GM19238 (cell line): ENCODE data around the gene CAMKK2.
"Not testable (repeated sequence)": the region's sequence is repeated elsewhere in the genome, so short reads cannot be mapped to it uniquely, and the experiment has no call there.

ENCODE experiments used
- DNase-seq: peaks from one replicate; pipeline ENCODE4 v3.0.0; 2011; ENCODE audit warnings: low spot score; ENCODE audit not compliant: insufficient read length

CAMKK2 gene

GRCh38 chr12:121246893-121247557 lies 49.5 kb downstream of the CAMKK2 start:
- DNase-seq: no peak

GRCh38 chr12:121245951-121246350 lies 50.6 kb downstream of the CAMKK2 start:
- no peak for DNase-seq

GRCh38 chr12:121245031-121245430 lies 51.5 kb downstream of the CAMKK2 start:
- DNase-seq: no peak

GRCh38 chr12:121241156-121241970 lies 55.1 kb downstream of the CAMKK2 start:
- DNase-seq: no peak

- no peak for DNase-seq
These were observed 55.9 kb downstream of the CAMKK2 start for GRCh38 chr12:121240484-121241101.

GRCh38 chr12:121240062-121240420 lies 56.5 kb downstream of the CAMKK2 start:
- no peak for DNase-seq

- DNase-seq: no peak
These were observed 57.0 kb downstream of the CAMKK2 start for GRCh38 chr12:121239351-121240061.

GRCh38 chr12:121238604-121239350 lies 57.7 kb downstream of the CAMKK2 start:
- no peak for DNase-seq

- DNase-seq: no peak
These were observed 58.4 kb downstream of the CAMKK2 start for GRCh38 chr12:121238086-121238485.

GRCh38 chr12:121237415-121237814 lies 59.1 kb downstream of the CAMKK2 start:
- no peak for DNase-seq

- DNase-seq: no peak
These were observed 59.7 kb downstream of the CAMKK2 start for GRCh38 chr12:121236776-121237175.

- no peak for DNase-seq
These were observed 62.9 kb downstream of the CAMKK2 start for GRCh38 chr12:121233628-121234020.

GRCh38 chr12:121232977-121233627 lies 63.4 kb downstream of the CAMKK2 start:
- no peak for DNase-seq

- no peak for DNase-seq
These were observed 64.3 kb downstream of the CAMKK2 start for GRCh38 chr12:121232163-121232562.

GRCh38 chr12:121230538-121230907 lies 66.0 kb downstream of the CAMKK2 start:
- no peak for DNase-seq

GRCh38 chr12:121229826-121230537 lies 66.5 kb downstream of the CAMKK2 start:
- DNase-seq: peak; percentile 68

- DNase-seq: no peak
These were observed 67.4 kb downstream of the CAMKK2 start for GRCh38 chr12:121228919-121229665.

GRCh38 chr12:121227294-121227693 lies 69.2 kb downstream of the CAMKK2 start:
- DNase-seq: no peak

- not testable (repeated sequence) for DNase-seq
These were observed 69.6 kb downstream of the CAMKK2 start for GRCh38 chr12:121226871-121227270.
